Bronchial epithelial cell (primary cell): Measurements from ENCODE around the gene SEPTIN2. TPM values are rescaled to one million over a fixed set of nuclear protein-coding genes. Genes with fewer than 3 reads are reported as not detected.
"Not testable (repeated sequence)": the region's sequence is repeated elsewhere in the genome, so short reads cannot be mapped to it uniquely, and the experiment has no call there.

Experiments
- DNase-seq: peaks from one replicate; pipeline ENCODE4 v3.0.0-alpha.2; 2010; ENCODE audit warnings: low read depth
- FAIRE-seq: peaks from 2 replicates; lab custom pipeline; 2011; peaks lifted over from hg19 to GRCh38; lab: Jason Lieb, UNC
- H3K27me3 ChIP-seq: 2 replicates; pipeline ENCODE4 v1.5.1; 2011; ENCODE audit warnings: low read length; ENCODE audit not compliant: control insufficient read depth, insufficient read depth
- H3K36me3 ChIP-seq: 2 replicates; pipeline ENCODE4 v1.5.1; 2011; ENCODE audit warnings: low read length; ENCODE audit not compliant: control insufficient read depth, insufficient read depth
- H3K4me3 ChIP-seq: 2 replicates; pipeline ENCODE4 v1.5.1; 2011; ENCODE audit warnings: mild to moderate bottlenecking, low read depth, low read length, control low read depth
- CTCF ChIP-seq: IDR thresholded peaks from 2 replicates; pipeline ENCODE4 v1.5.1; 2011; ENCODE audit warnings: mild to moderate bottlenecking, moderate library complexity, low read length, control low read depth, inconsistent platforms; ENCODE audit not compliant: insufficient read depth, severe bottlenecking
- total RNA-seq: library from RNA; depleted of rRNA; stranded (reverse); fragments of >200 nt; gene quantifications from 2 replicates; pipeline ENCODE4 v1.2.1, GENCODE V29; 2014

SEPTIN2 gene
- total RNA-seq, 1 donor from 2014 or later: 181 TPM

- peak; percentile 22 for TF ChIP-seq CTCF
- Histone ChIP-seq H3K36me3 (peaks cover 1% of the 10 kb centered on the region), H3K27me3 (no peaks in the 10 kb centered on the region), H3K4me3 (no peak overlapping the region)
- FAIRE-seq (no peak), DNase-seq (no peak)
Measured at GRCh38 chr2:241289597-241289996, 26.1 kb upstream of the SEPTIN2 start.

DNA sequence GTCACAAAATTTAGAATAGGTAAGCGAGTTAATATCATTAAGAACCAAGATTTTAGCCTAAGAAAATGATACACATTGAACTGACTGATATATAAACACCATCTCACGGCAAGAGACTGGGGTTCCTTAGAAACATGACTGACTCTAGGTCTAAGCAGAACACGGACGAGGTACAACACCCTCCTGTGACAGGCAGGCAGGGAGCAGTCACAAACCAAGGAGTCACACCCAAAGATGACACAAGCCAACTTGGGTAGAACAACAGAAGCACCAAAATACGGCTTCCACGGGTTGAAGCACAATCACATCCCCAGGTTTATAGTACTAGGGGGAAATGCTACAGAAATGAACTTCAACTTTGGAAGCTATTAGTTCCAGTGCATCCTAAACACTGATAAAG is 24.6 kb upstream of the SEPTIN2 start:
- Histone ChIP-seq H3K4me3 (no peak overlapping the region), H3K36me3 (peaks cover 1% of the 10 kb centered on the region), H3K27me3 (no peaks in the 10 kb centered on the region)
- no peak for DNase-seq
- no peak for TF ChIP-seq CTCF
- no peak for FAIRE-seq

DNA sequence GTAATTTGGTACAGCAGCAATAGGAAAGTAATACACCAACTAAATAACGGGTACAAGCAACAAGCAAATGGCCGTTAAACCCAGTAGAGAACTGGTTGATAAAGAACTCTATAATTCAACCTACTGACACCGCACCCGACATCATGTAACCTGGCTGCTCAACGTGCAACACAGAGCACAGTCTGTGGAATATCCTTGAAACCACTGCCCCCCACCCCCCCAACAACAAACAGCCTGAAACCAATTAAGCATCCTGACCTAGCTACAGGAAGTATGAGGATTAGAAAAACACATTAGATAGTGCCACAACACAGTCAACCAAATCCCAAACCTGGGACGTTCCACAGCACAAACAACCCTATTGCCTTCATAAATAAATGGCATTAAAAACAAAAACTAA is 23.7 kb upstream of the SEPTIN2 start:
- no peak for FAIRE-seq

DNA sequence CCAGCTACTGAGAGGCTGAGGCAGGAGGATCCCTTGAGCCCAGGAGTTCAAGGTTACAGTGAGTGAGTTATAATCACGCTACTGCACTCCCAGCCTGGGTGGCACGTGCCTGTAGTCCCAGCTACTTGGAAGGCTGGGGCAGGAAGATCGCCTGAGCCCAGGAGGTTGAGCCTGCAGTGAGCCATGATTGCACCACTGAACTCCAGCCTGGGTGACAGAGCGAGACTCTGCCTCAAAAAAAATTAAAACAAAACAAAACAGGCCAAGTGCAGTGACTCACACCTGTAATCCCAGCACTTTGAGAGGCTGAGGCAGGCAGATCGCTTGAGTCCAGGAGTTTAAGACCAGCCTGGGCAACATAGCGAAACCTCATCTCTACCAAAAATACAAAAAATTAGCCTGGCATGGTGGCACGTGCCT is 22.3 kb upstream of the SEPTIN2 start:
- peak; percentile 74 for DNase-seq
- FAIRE-seq, H3K4me3 ChIP-seq, H3K36me3 ChIP-seq, H3K27me3 ChIP-seq: not testable (repeated sequence)

More for the DNA sequence above, 23.7 kb upstream of the SEPTIN2 start:
- no peak overlapping the region for H3K4me3 ChIP-seq
- TF ChIP-seq CTCF: no peak
- H3K27me3 ChIP-seq: no peaks in the 10 kb centered on the region
- no peak for DNase-seq
- peaks cover 1% of the 10 kb centered on the region for H3K36me3 ChIP-seq

- no peak for DNase-seq
- no peak for FAIRE-seq
- Histone ChIP-seq H3K36me3 (peaks cover 1% of the 10 kb centered on the region), H3K4me3 (no peak overlapping the region), H3K27me3 (no peaks in the 10 kb centered on the region)
- no peak for TF ChIP-seq CTCF
Measured at GRCh38 chr2:241295326-241296095, 20.2 kb upstream of the SEPTIN2 start.

GRCh38 chr2:241296767-241297166 is 19.0 kb upstream of the SEPTIN2 start:
- Histone ChIP-seq H3K36me3 (no peaks in the 10 kb centered on the region), H3K27me3 (no peaks in the 10 kb centered on the region), H3K4me3 (no peak overlapping the region)
- no peak for TF ChIP-seq CTCF
- FAIRE-seq (no peak), DNase-seq (no peak)
